Aortic smooth muscle cell (primary cell): ENCODE data around the gene KRTAP4-7. TPM values are rescaled to one million over a fixed set of nuclear protein-coding genes. Genes with fewer than 3 reads are reported as not detected.

Experiments
- total RNA-seq: library from RNA; depleted of rRNA; stranded (reverse); fragments of >200 nt; gene quantifications from 2 replicates; pipeline ENCODE4 v1.2.3, GENCODE V29; 2014

Gene KRTAP4-7
- total RNA-seq, result not detected in 2 replicates

GRCh38 chr17:41084100-41084856, at the start of gene KRTAP4-7:
Gene KRTAP4-7 (plus strand): TSS chr17:41084150. CDS start chr17:41084207, 57 bp downstream.

DNA sequence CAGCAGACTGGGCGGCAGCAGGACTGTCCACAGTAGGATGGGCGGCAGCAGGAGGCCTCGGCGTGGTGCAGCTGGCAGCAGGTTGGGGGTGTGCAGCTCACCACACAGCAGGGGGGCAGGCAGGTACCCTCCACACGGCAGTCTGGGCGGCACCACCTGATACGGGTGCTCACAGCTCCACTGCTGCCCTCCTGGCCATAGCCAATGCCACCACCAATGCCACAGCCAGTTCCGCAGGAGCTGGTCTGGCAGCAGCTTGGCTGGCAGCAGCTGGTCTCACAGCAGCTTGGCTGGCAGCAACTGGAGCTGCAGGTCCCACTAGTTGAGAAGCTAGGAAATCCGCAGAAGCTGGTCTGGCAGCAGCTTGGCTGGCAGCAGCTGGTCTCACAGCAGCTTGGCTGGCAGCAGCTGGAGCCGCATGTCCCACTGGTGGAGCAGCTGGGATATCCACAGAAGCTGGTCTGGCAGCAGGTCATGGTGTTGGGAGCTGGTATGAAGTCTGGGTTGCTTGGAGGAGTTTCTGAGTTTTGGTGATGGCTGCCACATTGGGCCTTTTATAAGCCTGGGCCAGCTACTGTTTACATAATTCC, 49.5 kb upstream of the KRTAP4-7 start, which contains the start of gene KRTAP1-3:
KRTAP1-3 (minus strand) TSS at position 529 of the 590 bp plus-strand sequence; CDS start at position 476, 53 bp downstream.

DNA sequence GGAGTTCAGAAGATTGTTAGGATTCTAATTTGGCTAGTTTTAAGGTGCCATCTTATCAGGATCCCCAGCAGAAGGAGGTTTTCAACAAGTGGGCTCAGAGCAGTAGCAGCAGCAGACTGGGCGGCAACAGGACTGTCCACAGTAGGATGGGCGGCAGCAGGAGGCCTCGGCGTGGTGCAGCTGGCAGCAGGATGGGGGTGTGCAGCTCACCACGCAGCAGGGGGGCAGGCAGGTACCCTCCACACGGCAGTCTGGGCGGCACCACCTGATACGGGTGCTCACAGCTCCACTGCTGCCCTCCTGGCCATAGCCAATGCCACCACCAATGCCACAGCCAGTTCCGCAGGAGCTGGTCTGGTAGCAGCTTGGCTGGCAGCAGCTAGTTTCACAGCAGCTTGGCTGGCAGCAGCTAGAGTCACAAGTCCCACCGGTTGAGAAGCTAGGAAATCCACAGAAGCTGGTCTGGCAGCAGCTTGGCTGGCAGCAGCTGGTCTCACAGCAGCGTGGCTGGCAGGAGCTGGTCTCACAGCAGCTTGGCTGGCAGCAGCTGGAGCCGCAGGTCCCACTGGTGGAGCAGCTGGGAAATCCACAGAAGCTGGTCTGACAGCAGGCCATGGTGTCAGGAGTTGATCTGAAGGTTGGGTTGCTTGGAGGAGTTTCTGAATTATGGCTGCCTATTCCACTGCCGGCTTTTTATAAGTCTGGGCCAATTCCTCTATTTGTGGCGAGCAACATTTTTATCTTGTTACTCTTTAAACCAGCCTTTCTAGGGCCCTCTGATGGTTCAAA, 43.0 kb upstream of the KRTAP4-7 start, which contains the start of gene KRTAP1-1:
KRTAP1-1 (minus strand) TSS at position 668 of the 789 bp plus-strand sequence; CDS start at position 615, 53 bp downstream.

GRCh38 chr17:41046735-41047465, 37.0 kb upstream of the KRTAP4-7 start, which contains the start of gene KRTAP2-1:
Gene KRTAP2-1 (minus strand): TSS chr17:41047316. CDS start chr17:41047267, 49 bp downstream.

DNA sequence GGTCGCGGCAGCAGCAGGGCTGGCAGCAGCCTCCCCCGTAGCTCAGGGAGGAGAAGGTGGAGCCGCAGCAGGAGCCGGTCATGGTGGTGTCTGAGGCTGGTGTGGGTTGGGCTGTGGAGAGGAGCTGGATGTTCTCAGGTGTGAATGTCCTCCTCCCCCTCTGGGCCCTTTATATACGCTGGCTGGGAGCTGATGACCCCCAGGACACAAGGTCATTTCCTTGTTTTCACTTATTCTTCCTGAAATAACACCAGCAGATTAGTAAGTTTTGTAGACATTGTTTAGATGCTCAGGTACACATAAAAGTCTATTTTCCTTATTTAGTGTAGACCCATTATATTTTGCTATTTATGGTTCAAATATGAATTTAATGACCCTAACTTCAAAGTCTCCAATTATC, 28.8 kb upstream of the KRTAP4-7 start, which contains the start of gene KRTAP2-2:
KRTAP2-2 (minus strand) TSS at position 101 of the 400 bp plus-strand sequence; CDS start at position 82, 19 bp downstream.

GRCh38 chr17:41060052-41060604, 23.8 kb upstream of the KRTAP4-7 start, which contains the start of gene KRTAP2-3:
Gene KRTAP2-3 (minus strand): TSS chr17:41060114. CDS start chr17:41060050, 64 bp downstream.

GRCh38 chr17:41065829-41066624, 17.9 kb upstream of the KRTAP4-7 start, which contains the start of gene KRTAP2-4:
Gene KRTAP2-4 (minus strand): TSS chr17:41065879. CDS start chr17:41065845, 34 bp downstream.

GRCh38 chr17:41098042-41098441, 14.1 kb downstream of the KRTAP4-7 start, which contains the start of gene KRTAP4-8:
Gene KRTAP4-8 (minus strand): TSS chr17:41098142. CDS start chr17:41098084, 58 bp downstream.

GRCh38 chr17:41101586-41102259, 17.8 kb downstream of the KRTAP4-7 start, which contains the start of gene KRTAP4-16:
Gene KRTAP4-16 (minus strand): TSS chr17:41102209. CDS start chr17:41102209, 0 bp downstream.

GRCh38 chr17:41105347-41105746, 21.4 kb downstream of the KRTAP4-7 start, which contains the start of gene KRTAP4-9:
Gene KRTAP4-9 (plus strand): TSS chr17:41105389. CDS start chr17:41105389, 0 bp downstream.

GRCh38 chr17:41117846-41118386, 34.0 kb downstream of the KRTAP4-7 start, which contains the start of gene KRTAP4-11:
Gene KRTAP4-11 (minus strand): TSS chr17:41118373. CDS start chr17:41118315, 58 bp downstream.

GRCh38 chr17:41123991-41124371, 40.0 kb downstream of the KRTAP4-7 start, which contains the start of gene KRTAP4-12:
Gene KRTAP4-12 (minus strand): TSS chr17:41124182. CDS start chr17:41124122, 60 bp downstream.

Other genes with a start within 250 kb of the KRTAP4-7 start
- gene KRT12, start 216.9 kb upstream of the KRTAP4-7 start, total RNA-seq, result not detected in 2 replicates
- not detected in 2 replicates for gene KRT20, start 198.9 kb upstream of the KRTAP4-7 start, total RNA-seq
- not detected in 2 replicates for gene KRT23, start 146.5 kb upstream of the KRTAP4-7 start, total RNA-seq
- not detected in 2 replicates for gene KRT39, start 117.2 kb upstream of the KRTAP4-7 start, total RNA-seq
- not detected in 2 replicates for gene KRT40, start 99.8 kb upstream of the KRTAP4-7 start, total RNA-seq
- not detected in 2 replicates for gene KRTAP3-3, start 90.0 kb upstream of the KRTAP4-7 start, total RNA-seq
- gene KRTAP3-2, start 84.2 kb upstream of the KRTAP4-7 start, total RNA-seq, result not detected in 2 replicates
- not detected in 2 replicates for gene KRTAP3-1, start 75.0 kb upstream of the KRTAP4-7 start, total RNA-seq
- not detected in 2 replicates for gene KRTAP1-5, start 56.9 kb upstream of the KRTAP4-7 start, total RNA-seq
- gene KRTAP1-4, start 54.0 kb upstream of the KRTAP4-7 start, total RNA-seq, result not detected in 2 replicates
- gene KRTAP1-3, start 49.3 kb upstream of the KRTAP4-7 start, total RNA-seq, result not detected in 2 replicates
- not detected in 2 replicates for gene KRTAP1-1, start 42.7 kb upstream of the KRTAP4-7 start, total RNA-seq
- not detected in 2 replicates for gene KRTAP2-1, start 36.8 kb upstream of the KRTAP4-7 start, total RNA-seq
- gene KRTAP2-2, start 28.9 kb upstream of the KRTAP4-7 start, total RNA-seq, result not detected in 2 replicates
- not detected in 2 replicates for gene KRTAP2-3, start 24.0 kb upstream of the KRTAP4-7 start, total RNA-seq
- not detected in 2 replicates for gene KRTAP2-4, start 18.3 kb upstream of the KRTAP4-7 start, total RNA-seq
- gene KRTAP4-8, start 14.0 kb downstream of the KRTAP4-7 start, total RNA-seq, result not detected in 2 replicates
- not detected in 2 replicates for gene KRTAP4-16, start 18.1 kb downstream of the KRTAP4-7 start, total RNA-seq
- gene KRTAP4-9, start 21.2 kb downstream of the KRTAP4-7 start, total RNA-seq, result not detected in 2 replicates
- not detected in 2 replicates for gene KRTAP4-11, start 34.2 kb downstream of the KRTAP4-7 start, total RNA-seq
- gene KRTAP4-12, start 40.0 kb downstream of the KRTAP4-7 start, total RNA-seq, result not detected in 2 replicates
- gene KRTAP4-6, start 56.4 kb downstream of the KRTAP4-7 start, total RNA-seq, result not detected in 2 replicates
- not detected in 2 replicates for gene KRTAP4-5, start 65.7 kb downstream of the KRTAP4-7 start, total RNA-seq
- not detected in 2 replicates for gene KRTAP4-4, start 76.6 kb downstream of the KRTAP4-7 start, total RNA-seq
- not detected in 2 replicates for gene KRTAP4-3, start 84.1 kb downstream of the KRTAP4-7 start, total RNA-seq
- not detected in 2 replicates for gene KRTAP4-2, start 94.1 kb downstream of the KRTAP4-7 start, total RNA-seq
- not detected in 2 replicates for gene KRTAP4-1, start 100.8 kb downstream of the KRTAP4-7 start, total RNA-seq
- gene KRTAP9-1, start 105.7 kb downstream of the KRTAP4-7 start, total RNA-seq, result not detected in 2 replicates
- gene KRTAP9-2, start 142.5 kb downstream of the KRTAP4-7 start, total RNA-seq, result not detected in 2 replicates
- gene KRTAP9-3, start 148.3 kb downstream of the KRTAP4-7 start, total RNA-seq, result not detected in 2 replicates
- gene KRTAP9-8, start 153.8 kb downstream of the KRTAP4-7 start, total RNA-seq, result not detected in 2 replicates
- gene KRTAP9-4, start 165.5 kb downstream of the KRTAP4-7 start, total RNA-seq, result not detected in 2 replicates
- gene KRTAP9-9, start 171.2 kb downstream of the KRTAP4-7 start, total RNA-seq, result not detected in 2 replicates
- not detected in 2 replicates for gene KRTAP9-6, start 181.2 kb downstream of the KRTAP4-7 start, total RNA-seq
- not detected in 2 replicates for gene KRTAP9-7, start 191.5 kb downstream of the KRTAP4-7 start, total RNA-seq
- not detected in 2 replicates for gene KRTAP29-1, start 218.7 kb downstream of the KRTAP4-7 start, total RNA-seq
- gene KRTAP16-1, start 225.2 kb downstream of the KRTAP4-7 start, total RNA-seq, result not detected in 2 replicates
- not detected in 2 replicates for gene KRTAP17-1, start 231.6 kb downstream of the KRTAP4-7 start, total RNA-seq